Thyroid gland (tissue), 4 donors: ENCODE data around the gene SNX27.

Experiments used
- POLR2A ChIP-seq, 2 donors: fragments of 450-650 bp; IDR thresholded peaks; one replicate each; pipeline ENCODE4 v1.6.1; 2017; ENCODE audit warnings: antibody characterized with exemption in 2 of 2, mild to moderate bottlenecking in 2 of 2, moderate library complexity in 1 of 2
- TF ChIP-seq, protein P1 (sequence below), 6 experiments: fragments of 200-600 bp in 3 of 6; fragments of 450-650 bp in 3 of 6; sonication (generic) in 3 of 6; IDR thresholded peaks; one replicate each; pipeline ENCODE4 v1.5.1; 2016 to 2019; ENCODE audit warnings: antibody characterized with exemption in 6 of 6, mild to moderate bottlenecking in 2 of 6, inconsistent platforms in 1 of 6, moderate library complexity in 1 of 6

DNA sequence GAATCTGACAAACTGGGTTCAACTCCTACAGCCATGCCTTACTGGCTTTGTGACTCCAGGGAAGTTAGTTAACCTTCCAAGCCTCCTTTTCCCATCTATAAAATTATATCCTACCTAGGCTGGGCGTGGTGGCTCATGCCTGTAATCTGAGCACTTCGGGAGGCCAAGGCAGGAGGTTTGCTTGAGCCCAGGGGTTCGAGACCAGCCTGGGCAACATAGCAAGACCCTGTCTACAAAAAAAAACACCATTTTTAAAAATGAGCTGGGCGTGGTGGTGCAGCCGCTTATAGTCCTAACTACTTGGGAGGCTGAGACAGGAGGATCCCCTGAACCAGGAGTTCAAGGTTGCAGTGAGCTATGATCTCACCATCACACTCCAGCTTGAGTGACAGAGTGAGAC lies 89.7 kb downstream of the SNX27 start:
- TF ChIP-seq, protein P1, sequence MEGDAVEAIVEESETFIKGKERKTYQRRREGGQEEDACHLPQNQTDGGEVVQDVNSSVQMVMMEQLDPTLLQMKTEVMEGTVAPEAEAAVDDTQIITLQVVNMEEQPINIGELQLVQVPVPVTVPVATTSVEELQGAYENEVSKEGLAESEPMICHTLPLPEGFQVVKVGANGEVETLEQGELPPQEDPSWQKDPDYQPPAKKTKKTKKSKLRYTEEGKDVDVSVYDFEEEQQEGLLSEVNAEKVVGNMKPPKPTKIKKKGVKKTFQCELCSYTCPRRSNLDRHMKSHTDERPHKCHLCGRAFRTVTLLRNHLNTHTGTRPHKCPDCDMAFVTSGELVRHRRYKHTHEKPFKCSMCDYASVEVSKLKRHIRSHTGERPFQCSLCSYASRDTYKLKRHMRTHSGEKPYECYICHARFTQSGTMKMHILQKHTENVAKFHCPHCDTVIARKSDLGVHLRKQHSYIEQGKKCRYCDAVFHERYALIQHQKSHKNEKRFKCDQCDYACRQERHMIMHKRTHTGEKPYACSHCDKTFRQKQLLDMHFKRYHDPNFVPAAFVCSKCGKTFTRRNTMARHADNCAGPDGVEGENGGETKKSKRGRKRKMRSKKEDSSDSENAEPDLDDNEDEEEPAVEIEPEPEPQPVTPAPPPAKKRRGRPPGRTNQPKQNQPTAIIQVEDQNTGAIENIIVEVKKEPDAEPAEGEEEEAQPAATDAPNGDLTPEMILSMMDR (IDR thresholded peaks at IDR 0.05), result no peak
- TF ChIP-seq POLR2A (IDR thresholded peaks at IDR 0.05), result no peak
